Inferior parietal cortex (tissue), 1 donor: Measurements from ENCODE around the gene DESI2.
"Not testable (repeated sequence)": the region's sequence is repeated elsewhere in the genome, so short reads cannot be mapped to it uniquely, and the experiment has no call there.

Source experiments
- DNase-seq: peaks from one replicate; pipeline ENCODE4 v3.0.0-alpha.2; 2016; ENCODE audit errors: extremely low spot score

DESI2 gene

DNA sequence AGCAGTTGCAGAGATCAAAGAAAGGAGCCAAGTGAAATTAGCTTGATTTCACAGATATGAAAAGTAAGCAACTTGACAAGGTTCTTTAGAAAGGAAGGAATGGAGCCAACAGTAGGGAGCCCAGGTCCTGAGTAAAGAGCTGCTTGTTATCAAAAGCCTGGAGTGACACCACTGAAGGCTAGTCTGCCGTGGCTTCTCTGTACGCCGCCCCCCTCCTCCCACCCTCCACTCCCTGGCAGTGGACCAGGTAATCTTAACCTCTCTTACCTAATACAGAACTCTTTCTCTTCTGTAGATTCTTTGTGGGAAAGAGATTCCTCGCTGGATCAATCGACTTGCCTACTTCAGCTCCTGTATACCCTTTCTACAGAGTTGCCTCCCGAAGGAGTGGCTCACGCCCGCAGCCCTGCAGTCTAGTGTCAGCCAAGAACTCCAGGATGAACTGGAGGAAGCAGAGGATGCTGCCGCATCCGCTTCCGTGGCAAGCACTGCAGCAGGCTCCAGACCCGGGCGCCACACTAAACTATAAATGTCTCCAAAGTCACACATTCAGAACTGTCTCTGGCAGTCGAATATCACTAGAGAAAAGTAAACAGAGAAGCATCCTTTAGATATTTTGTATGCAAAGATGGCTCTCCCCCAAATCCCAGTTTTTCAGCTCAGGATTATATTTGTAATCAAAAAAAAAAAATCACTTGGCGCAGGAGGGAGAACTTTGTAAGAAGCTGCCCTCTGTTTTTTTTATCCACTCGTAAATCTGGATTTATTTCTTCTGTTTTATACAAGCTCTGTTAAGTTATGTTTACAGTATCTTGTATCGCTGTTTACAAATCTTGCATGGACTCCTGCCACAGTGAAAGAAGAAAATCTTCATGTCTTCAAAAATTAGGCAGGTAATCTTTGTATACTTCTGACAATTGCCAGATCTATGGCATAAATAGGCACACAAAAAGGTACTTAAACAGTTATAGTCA, 52.6 kb downstream of the DESI2 start:
- DNase-seq: no peak

DNA sequence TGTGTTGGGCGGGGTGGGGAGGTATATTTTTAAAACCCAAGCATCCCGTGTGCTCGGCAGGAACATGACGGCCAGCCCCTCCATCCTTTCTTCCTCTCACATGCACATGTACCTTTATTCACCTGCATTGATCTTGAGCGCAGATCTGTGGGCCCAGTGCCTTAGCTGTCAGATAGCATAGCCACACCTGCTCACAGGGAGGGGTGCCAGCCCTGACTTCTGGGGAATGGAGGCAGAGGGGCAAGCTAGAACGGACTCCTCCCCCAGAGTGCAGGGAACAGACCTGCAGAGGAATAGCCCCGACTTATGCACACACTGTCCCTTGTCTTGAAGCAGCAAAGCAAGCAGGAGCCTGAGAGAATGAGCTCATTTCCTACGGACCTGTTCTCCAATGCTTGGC, 56.1 kb downstream of the DESI2 start:
- DNase-seq: no peak

DNA sequence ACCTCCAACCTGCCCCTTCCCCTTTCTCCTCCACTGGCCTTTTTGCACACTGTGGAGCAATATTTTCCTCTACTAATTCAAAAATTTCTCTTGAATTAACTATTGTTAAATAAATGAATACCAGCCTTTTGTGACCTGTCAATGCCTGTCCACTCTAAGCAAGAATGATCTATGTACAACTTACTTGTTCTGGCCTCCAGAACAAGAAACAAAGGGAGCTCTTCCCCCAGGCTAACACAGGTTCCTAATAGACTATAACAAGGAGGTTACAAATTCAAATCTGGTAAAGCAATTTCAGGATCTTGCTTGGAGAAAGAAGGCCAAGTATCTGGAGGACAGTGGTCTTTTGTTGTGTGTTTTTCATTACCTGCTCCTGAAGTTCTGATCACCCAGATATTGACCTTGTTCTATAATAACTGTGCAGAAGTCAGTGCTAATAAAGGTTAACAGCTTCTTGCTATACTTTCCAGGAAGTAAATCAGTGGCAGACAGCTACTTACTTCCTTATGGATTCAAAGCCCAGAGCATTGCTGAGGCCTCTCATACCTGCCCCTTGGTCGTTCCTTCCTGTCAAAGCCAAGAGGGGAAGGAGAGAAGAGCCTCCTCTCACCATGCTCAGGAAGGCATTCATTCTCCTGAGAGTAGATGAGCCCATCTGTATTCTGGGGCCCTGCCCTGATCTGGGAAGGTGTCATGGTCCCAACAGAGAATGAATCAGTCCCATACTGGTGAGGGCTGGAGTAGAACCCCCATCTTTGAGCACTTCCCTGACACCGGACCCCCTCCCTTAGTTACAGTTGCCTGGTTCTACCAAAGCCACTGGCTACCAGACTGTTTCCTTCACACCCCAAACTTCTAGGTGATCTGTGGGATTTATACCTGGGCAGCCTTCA, 56.8 kb downstream of the DESI2 start:
- DNase-seq: no peak

DNA sequence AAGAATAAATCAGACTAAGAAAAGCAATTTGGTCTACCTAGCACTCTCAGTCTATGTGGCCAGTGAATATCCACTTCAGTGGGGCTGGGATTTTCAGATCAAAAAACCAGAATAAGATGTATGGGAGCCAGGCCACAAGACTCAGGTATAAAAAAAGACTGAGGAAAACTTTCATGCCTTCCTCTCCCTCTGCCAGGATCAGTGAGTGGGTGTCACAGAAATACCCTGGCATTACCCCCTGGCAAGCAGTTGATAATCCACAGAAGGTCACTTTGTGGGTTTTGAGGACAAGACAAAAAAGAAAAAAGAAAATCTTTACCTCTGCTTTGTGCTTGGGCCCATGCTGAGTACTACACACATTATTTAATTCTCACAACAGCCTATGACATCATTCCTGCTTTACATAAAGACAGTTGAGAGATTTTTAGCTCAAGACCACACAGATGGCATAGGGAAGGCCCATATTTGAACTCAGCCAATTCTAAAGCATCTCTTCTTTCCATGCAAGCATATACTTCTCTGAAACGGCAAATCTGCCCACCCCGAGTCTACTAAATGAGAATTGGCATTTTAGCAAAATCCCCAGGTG, 57.6 kb downstream of the DESI2 start:
- no peak for DNase-seq

DNA sequence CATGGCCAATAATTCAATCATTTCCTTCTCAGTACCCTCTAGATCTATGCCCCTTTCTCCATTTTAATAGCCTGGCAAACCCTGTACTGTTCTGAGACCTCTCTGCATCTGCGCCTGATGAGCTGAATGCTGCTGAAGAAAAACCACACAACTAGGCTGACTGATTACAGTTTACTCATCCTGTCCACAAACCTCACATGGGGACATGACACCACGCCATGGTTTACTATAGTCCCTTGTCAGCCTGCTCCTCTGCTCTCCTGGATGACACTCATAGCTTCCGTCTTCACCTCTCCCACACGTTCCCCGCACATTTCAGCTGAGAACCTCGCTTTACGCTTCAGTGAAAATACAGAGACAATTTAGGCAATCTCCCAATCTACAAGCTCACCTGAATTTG, 59.7 kb downstream of the DESI2 start:
- DNase-seq: no peak

DNA sequence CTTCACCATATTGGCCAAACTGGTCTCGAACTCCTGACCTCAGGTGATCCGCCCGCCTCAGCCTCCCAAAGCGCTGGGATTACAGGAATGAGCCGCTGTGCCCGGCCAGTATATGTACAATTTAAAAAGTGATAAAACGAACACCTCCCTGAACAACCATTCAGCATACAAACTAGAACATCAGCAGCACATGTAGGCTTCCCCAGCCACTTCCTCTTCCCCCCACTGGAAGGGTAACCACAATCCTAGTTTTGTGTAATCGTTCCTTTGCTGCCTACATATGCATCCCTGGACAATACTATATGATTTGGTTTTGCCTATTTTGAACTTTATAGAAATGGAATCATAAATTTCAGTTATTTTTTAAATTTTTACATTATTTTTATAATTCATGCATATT, 60.4 kb downstream of the DESI2 start:
- DNase-seq: no peak

DNA sequence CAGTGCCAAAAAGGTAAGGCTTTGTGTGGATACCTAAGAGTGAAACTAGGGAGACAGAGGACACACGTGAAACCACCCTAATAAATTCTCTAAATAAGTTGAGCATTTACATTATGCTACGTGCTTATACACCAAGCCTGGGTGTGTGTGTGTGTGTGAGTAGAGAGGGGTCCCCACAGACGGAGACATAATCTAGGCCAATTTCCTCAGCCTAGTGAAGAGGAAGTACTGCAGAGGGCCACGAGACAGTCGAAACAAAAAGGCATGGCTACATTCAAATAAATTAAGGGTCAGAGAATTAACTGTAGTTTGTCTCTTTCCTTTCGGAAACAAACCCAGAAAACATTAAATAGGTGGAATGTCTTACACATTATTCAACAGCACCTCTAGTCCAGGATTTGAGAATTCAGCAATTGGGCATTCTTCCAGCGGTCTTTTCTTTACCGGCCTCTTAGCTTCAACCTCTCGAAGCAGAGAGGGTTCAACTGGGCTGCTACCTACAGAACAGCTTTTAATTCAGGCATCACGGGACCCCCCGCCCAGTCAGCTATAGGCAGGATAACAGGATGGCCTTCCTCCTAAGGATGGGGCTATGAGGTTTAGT, 75.0 kb downstream of the DESI2 start:
- no peak for DNase-seq

DNA sequence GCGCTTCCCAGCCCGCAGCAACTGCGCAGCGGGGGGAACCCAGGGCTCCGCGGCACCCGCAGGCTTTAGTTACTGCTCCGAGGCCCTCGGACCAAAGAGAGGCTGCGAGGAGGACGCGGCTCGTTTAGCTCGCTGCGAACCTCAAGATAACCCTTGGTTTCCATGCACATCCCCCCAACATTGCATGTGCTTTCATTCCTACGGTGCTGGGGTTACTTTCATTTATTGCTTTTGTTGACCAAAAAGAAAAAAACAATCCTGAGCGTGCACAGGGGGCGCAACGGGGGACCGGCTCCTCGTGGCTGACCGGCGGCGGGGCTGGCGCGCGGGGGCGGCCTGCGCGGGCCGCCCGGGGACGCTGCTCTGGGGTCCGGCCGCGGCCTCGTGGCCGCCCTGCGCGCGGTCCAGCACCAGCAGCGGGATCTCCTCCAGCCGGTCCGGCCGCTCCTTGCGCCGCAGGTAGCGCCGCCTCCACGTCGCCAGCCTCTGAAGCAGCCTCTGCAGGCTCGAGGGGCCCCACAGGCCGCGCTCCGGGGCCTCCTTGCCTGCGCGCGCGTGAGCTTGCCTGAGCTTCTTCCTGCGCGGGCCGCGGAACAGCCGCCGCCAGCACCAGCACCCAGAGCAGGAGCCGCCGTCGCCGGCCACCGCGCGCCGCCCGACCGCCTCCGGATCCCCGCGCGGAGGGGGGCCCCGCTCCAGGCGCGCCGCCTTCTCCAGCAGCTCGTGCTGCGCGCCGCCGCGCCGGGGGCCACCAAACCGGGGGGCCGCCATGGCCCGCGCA, 77.4 kb downstream of the DESI2 start:
- peak; percentile 7 for DNase-seq

DNA sequence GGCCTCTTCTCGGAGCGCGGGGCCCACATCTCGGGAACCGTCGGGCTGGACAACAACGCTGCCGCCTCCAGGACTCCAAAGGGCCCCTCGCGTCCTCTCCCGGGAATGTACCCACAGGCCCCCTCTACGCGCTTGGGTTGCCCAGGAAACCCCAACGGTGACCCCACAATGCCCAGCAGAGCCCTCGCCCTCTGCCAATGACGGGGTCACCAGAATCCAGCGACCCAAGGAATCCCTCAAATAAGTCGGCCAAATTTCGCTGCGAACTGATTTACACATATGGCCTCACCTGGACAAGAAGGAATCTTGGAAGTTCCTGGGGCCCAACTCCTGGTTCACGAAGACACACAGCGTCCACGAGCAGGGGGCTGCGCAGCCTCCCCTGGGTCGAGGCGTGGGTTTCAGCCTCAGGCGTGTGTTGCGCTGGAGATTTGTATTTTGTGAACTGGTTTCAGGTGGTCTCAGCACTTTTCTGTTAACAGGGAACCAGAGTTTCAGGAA, 78.1 kb downstream of the DESI2 start:
- no peak for DNase-seq

DNA sequence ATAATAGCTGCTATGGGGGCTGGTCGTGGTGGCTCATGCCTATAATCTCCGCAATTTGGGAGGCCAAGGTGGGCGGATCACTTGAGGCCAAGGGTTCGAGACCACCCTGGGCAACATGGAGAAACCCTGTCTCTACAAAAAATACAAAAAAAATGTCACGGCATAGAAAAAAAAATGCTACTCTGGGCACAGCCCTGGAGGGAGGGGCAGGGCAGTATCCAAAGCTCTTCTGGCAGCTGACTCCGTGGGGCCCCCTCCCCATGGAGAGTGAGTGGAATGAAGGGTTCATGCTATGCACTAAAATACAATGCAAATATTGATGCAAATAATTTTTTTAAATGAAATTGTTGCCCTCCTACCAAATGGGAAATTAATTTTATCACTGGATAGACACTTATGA, 78.7 kb downstream of the DESI2 start:
- DNase-seq: no peak

DNA sequence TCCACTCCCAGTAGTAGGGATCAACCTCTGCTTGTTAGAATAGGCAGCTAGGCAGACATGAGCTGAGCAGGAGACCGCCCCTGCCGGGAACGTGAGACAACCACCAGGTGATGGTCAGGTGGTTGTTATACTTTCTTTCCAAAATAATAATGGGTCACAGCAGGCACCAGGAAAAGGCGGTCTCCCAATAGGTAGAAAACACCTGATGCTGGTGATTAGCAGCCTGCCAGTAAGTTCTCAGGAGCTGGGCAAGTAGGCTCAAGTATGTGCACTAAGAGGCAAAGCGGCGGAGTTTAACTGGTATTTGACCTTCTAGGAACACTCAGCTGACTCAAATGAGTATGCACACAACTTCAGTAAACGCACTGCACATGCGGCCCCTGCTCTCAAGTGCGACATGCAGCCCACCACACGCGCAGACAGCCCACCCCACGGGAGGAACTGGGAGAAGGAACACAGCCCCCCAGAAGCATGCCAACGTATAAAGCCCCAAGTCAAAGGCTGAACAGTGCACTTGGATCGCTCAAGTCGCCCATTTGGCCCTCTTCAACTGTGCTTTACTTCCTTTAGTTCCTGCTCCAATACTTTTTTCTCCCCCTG, 80.0 kb downstream of the DESI2 start:
- DNase-seq: no peak

DNA sequence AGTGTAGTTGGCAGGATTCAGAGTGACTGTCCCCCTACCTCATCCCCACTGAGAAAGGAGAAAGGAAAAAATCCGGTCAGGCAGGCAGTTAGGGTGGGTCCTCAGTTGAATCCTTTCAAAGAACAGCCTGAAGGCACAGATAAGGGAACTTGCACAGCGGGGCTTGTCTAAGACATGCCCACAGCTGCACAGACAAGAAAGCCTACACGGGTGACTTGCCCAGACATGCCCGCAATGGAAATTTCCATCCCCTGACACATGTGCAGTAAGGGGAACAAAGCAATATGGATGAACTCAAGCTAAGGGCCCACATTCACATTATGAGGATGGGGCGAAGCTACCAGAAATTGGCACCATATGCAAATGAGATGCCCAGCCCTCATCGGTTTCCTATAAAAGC, 82.5 kb downstream of the DESI2 start:
- DNase-seq: no peak

DNA sequence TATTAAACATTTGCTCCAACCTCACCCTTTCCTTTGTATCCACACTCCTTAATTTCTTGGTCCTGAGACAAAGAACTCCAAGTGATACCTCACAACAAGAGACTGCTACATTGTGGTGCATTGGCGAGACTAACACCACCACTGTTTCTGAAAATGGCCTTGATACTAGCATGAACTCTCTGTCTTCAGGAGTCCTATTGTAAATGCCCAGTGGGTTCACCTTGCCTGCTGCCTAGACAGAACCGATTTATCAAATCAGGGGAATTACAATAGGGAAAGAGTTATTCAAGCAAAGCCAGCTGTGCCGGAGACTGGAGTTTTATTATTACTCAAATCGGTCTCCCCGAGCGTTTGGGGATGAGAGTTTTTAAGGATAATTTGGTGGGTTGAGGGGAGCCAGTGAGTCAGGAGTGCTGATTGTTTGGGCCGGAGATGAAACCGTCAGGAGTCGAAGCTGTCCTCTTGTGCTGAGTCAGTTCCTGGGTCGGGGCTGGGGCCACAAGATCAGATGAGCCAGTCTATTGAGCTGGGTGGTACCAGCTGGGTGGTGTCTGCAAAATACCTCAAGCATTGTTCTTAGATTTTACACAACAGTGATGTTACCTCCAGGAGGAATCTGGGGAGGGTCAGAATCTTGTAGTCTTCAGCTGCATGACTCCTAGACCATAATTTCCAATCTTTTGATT, 83.1 kb downstream of the DESI2 start:
- DNase-seq: no peak

DNA sequence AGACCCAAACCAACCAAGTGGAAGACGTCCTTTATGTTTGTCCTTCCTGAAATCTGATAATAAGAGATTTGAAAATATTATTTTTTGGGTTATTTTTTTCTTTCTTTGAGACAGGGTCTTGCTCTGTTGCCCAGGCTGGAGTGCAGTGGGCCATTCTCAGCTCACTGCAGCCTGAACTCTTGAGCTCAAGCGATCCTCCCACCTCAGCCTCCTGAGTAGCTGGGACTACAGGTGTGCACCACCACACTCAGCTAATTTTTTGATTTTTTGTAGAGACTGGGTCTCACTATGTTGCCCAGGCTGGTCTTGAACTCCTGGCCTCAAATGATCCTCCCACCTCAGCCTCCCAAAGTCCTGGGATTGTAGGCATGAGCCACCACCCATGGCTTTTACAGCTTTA, 86.2 kb downstream of the DESI2 start:
- DNase-seq: not testable (repeated sequence)

DNA sequence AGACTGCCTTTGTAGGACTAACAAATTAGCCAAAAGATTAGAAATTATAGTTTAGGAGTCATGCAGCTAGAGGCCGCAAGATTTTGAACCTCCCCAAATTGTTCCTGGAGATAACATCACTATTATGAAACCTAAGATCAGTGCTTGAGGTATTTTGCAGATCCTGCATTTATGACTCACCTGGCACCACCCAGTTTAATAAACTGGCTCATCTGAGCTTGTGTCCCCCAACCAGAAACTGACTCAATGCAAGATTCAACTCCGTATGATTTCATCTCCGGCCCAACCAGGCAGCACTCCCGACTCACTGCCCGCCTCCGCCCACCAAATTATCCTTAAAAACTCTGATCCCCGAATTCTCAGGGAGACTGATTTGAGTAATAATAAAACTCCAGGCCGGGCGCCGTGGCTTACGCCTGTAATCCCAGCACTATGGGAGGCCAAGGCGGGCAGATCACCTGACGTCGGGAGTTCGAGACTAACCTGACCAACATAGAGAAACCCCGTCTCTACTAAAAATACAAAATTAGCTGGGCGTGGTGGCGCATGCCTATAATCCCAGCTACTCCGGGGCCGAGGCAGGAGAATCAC, 87.2 kb downstream of the DESI2 start:
- DNase-seq: not testable (repeated sequence)

DNA sequence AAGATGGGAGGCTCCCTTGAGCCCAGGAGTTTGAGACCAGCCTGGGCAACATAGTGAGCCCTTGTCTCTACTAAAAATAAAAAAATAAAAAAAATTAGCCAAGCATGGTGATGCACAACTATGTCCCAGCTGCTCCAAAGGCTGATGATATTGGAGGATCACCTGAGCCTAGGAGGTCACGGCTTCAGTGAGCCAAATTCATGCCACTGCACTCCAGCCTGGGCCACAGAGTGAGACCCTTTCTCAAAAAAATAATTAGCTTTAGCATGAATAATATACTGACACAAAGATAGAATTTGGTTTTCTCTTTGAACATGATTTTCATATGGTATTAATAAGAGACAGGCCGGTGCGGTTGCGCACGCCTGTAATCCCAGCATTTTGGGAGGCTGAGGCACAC, 88.8 kb downstream of the DESI2 start:
- no peak for DNase-seq

DNA sequence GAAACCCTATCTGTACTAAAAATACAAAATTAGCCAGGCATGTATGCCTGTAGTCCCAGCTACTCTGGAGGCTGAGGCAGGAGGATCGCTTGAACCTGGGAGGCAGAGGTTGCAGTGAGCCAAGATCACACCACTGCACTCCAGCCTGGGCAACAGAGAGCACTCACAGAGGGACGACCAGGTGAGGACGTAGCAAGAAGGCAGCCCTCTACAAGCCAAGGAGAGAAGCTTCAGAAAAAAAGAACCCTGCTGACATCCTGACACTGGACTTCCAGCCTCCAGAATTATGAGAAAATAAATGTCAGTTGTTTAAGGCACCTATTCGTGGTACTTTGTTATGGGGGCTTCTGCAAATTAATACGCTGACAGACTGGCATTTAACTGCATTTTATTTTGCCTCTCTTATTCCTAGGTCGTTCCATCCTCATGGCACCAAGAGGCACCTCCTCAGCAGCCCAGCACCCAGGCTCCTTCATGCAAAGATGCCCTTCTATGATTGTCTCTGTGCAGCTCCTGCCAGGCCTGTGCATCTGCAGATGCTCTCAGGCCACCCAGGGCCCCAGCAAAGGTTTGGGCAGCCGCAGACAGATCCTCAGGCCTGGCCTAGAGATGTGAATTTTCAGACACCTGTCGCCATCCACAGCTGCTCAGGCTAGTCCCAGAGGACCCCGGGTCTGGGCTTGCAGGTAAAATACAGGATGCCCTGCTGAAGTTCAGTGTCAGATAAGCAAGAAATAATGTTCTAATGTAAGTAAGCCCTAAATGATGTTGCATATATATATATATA, 96.5 kb downstream of the DESI2 start:
- no peak for DNase-seq

DNA sequence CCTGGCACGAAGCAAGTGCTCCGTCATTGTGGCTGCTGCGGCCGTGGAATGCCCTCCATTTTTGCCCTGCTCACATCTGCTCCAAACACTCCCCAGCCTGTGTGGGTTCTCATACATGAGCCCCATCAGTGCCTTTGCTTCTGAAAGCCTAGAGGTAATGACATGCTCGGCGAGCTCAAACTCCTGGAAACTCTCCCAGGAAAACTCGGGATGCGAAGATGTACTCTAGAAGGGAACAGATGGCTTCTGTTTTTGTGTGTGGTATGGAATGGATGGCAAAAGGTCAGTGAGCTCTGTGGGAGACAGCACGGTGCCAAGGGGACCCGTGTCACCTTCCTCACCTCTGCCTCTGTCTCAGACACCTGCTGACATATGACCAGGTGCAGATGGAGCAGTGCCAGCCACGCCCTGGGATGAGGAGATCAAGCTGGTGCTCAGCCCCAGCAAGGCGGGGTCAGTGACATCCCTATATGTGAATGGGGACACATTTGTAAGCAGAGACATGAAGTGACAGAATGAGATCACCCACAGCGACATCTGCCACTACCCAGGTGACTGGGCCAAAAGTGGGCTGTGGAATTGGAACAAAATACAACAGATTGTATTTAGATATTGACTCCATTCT, 98.5 kb downstream of the DESI2 start:
- DNase-seq: no peak
